Left ventricle myocardium superior (tissue), 1 donor: ENCODE measurements around the gene MAPK12. TPM values are rescaled to one million over a fixed set of nuclear protein-coding genes. Genes with fewer than 3 reads are reported as not detected.

Experiments used
- ATAC-seq: fragments of 200-7000 bp; cut with Tn5 transposase; one replicate; pipeline ENCODE4 v1.9.1; 2020; ENCODE audit warnings: mild to moderate bottlenecking, moderate library complexity
- DNase-seq: peaks from one replicate; pipeline ENCODE4 v3.0.0-alpha.2; 2020
- intact Hi-C: fragments of 100-400 bp; cut with micrococcal nuclease; formaldehyde crosslinking; loops from one replicate; pipeline ENCODE4 v1.11.0; 2022
- total RNA-seq: library from RNA; stranded (reverse); fragmentation: NEBNext Ultra II Directional; extraction: Animal tissue kit (Norgen Biotek cat#: 25700); gene quantifications from one replicate; pipeline ENCODE4 v1.2.1, GENCODE V29; 2021
- donor health status: DM: no; HTN: yes; CAD: no; lungs with severe emphysema.

The MAPK12 gene
- total RNA-seq, 1 donor from 2014 or later = 15.8 TPM

GRCh38 chr22:50247748-50248147, 13.7 kb downstream of the MAPK12 start:
- no peak for DNase-seq
- no peak for ATAC-seq
- intact Hi-C loops = loop anchor here (10.0 kb wide), 1 partner anchor 97 kb away; the partner anchor contains the start of gene PPP6R2

GRCh38 chr22:50246242-50247175, 15.0 kb downstream of the MAPK12 start:
- ATAC-seq (no peak), DNase-seq (no peak)
- intact Hi-C loops = loop anchor here (10.0 kb wide), 1 partner anchor 98 kb away; the partner anchor contains the start of gene PPP6R2

- DNase-seq (no peak), ATAC-seq (peak; percentile 49)
- intact Hi-C loops = loop anchor here (10.0 kb wide), 1 partner anchor 99 kb away; the partner anchor contains the start of gene PPP6R2
Observed at GRCh38 chr22:50245214-50246072, 16.0 kb downstream of the MAPK12 start.

GRCh38 chr22:50244420-50245213, 16.9 kb downstream of the MAPK12 start, which contains the start of gene TUBGCP6:
TUBGCP6 (minus strand) TSS chr22:50245023; CDS start chr22:50244459, 564 bp downstream.
- intact Hi-C loops = loop anchor here (10.0 kb wide), 1 partner anchor 100 kb away; the partner anchor contains the start of gene PPP6R2
- peak; percentile 94 for ATAC-seq

GRCh38 chr22:50243685-50244419, 17.6 kb downstream of the MAPK12 start:
- intact Hi-C loops = loop anchor here (10.0 kb wide), 1 partner anchor 101 kb away; the partner anchor contains the start of gene PPP6R2
- ATAC-seq (no peak), DNase-seq (no peak)

More at GRCh38 chr22:50244420-50245213, 16.9 kb downstream of the MAPK12 start, which contains the start of gene TUBGCP6:
- DNase-seq = peak; percentile 99

GRCh38 chr22:50242406-50242949, 19.0 kb downstream of the MAPK12 start:
- intact Hi-C loops = loop anchor here (10.0 kb wide), 1 partner anchor 102 kb away; the partner anchor contains the start of gene PPP6R2
- DNase-seq = no peak
- ATAC-seq = no peak

- DNase-seq (no peak), ATAC-seq (no peak)
- intact Hi-C loops = no loop called here
Observed at GRCh38 chr22:50238755-50239154, 22.7 kb downstream of the MAPK12 start.

- DNase-seq = no peak
- ATAC-seq = no peak
- intact Hi-C loops = no loop called here
Observed at GRCh38 chr22:50236731-50237409, 24.6 kb downstream of the MAPK12 start.

- intact Hi-C loops = no loop called here
- no peak for ATAC-seq
- DNase-seq = peak; percentile 17
Observed at GRCh38 chr22:50233223-50233622, 28.3 kb downstream of the MAPK12 start.

GRCh38 chr22:50232481-50233151, 28.9 kb downstream of the MAPK12 start:
- DNase-seq (no peak), ATAC-seq (no peak)
- intact Hi-C loops = no loop called here

- intact Hi-C loops = no loop called here
- ATAC-seq = no peak
- no peak for DNase-seq
Observed at GRCh38 chr22:50229370-50229769, 32.1 kb downstream of the MAPK12 start.

- no peak for ATAC-seq
- intact Hi-C loops = no loop called here
- no peak for DNase-seq
Observed at GRCh38 chr22:50228366-50228765, 33.1 kb downstream of the MAPK12 start.

- no peak for ATAC-seq
- no peak for DNase-seq
- intact Hi-C loops = no loop called here
Observed at GRCh38 chr22:50227579-50228215, 33.8 kb downstream of the MAPK12 start.

GRCh38 chr22:50226875-50227165, 34.7 kb downstream of the MAPK12 start:
- DNase-seq = no peak
- ATAC-seq = no peak
- intact Hi-C loops = no loop called here

GRCh38 chr22:50226063-50226874, 35.2 kb downstream of the MAPK12 start:
- ATAC-seq = no peak
- DNase-seq = no peak
- intact Hi-C loops = no loop called here
